Activated naive CD4-positive, alpha-beta T cell treated with anti-CD3 and anti-CD28 coated beads, Interleukin-2, amount 10 ng/mL, durations not matched to agents 7 days and 5 days (primary cell): Measurements from ENCODE around the gene IQCM.
"Not testable (repeated sequence)": the region's sequence is repeated elsewhere in the genome, so short reads cannot be mapped to it uniquely, and the experiment has no call there.

Experiments
- CTCF ChIA-PET: fragments of 350-600 bp; sonication (Branson Sonifier 250); formaldehyde crosslinking; loops from one replicate; lab custom pipeline; 2021; ENCODE audit warnings: antibody characterized with exemption; lab: Charles Lee
- DNase-seq: peaks from one replicate; pipeline ENCODE4 v3.0.0-alpha.2; 2020
- H3K27ac Mint-ChIP-seq: one replicate; pipeline ENCODE4 v1.8.0; 2021; ENCODE audit warnings: mild to moderate bottlenecking, moderate library complexity, mixed read lengths
- H3K27me3 Mint-ChIP-seq: one replicate; pipeline ENCODE4 v1.8.0; 2021; ENCODE audit warnings: mild to moderate bottlenecking, mixed read lengths
- H3K36me3 Mint-ChIP-seq: one replicate; pipeline ENCODE4 v1.8.0; 2021; ENCODE audit warnings: mixed read lengths
- H3K4me1 Mint-ChIP-seq: one replicate; pipeline ENCODE4 v1.8.0; 2021; ENCODE audit warnings: mixed read lengths
- H3K4me3 Mint-ChIP-seq: one replicate; pipeline ENCODE4 v1.8.0; 2021; ENCODE audit warnings: mild to moderate bottlenecking, moderate library complexity, mixed read lengths
- H3K9me3 Mint-ChIP-seq: one replicate; pipeline ENCODE4 v1.8.0; 2021; ENCODE audit warnings: mixed read lengths

Gene IQCM

DNA sequence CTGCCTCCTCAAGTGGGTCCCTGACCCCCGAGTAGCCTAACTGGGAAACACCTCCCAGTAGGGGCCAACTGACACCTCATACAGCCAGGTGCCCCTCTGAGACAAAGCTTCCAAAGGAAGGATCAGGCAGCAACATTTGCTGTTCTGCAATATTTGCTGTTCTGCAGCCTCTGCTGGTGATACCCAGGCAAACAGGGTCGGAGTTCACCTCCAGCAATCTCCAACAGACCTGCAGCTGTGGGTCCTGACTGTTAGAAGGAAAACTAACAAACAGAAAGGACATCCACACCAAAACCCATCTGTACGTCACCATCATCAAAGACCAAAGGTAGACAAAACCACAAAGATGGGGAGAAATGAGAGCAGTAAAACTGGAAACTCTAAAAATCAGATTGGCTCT, 347.0 kb downstream of the IQCM start:
- H3K36me3 Mint-ChIP-seq, CTCF ChIA-PET, H3K4me1 Mint-ChIP-seq, H3K4me3 Mint-ChIP-seq, H3K27ac Mint-ChIP-seq, DNase-seq, H3K27me3 Mint-ChIP-seq: not testable (repeated sequence)
- H3K9me3 Mint-ChIP-seq = peaks cover 11% of the 10 kb centered on the region

DNA sequence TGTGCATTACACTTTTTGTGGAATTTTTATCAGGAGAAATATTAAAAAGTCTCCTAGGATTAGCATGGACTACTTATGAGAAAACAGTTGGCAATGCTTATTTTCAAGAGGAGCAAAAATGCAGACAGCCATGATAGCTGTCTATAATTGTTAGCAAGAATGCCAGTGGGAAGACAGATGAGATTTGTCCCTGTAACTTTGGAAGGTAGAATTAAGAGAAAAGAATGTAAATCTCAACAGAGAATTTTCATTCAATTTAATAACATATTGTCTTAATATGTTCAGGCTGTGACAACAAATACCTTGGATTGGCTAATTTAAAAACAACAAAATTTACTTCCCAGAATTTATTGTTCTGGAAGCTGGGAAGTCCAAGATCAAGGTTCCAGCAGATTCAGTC, 349.2 kb downstream of the IQCM start:
- no peaks in the 10 kb centered on the region for H3K36me3 Mint-ChIP-seq
- peaks cover 8% of the 10 kb centered on the region for H3K9me3 Mint-ChIP-seq
- H3K27me3 Mint-ChIP-seq = no peaks in the 10 kb centered on the region
- no peak for DNase-seq
- no peak overlapping the region for H3K27ac Mint-ChIP-seq
- no peaks in the 10 kb centered on the region for H3K4me1 Mint-ChIP-seq
- H3K4me3 Mint-ChIP-seq = no peak overlapping the region
- CTCF ChIA-PET = no interaction called here

DNA sequence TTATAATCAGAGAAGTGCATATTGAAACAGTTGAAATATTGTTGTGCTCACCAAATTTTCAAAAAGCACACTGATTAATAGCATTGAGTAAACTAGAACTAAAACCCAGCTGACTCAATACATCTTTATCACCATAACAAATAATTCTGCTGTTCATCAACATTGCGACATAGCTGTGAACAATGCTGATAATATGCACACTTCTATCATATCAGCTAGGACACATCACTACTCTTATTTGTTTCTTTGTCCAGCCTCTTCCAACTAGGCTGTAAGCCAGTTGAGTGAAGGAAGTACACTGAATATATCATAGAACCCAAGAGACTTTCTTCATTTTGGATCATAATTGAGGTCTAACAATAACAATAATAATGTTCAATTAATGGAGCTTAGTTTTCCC, 349.7 kb downstream of the IQCM start:
- no peak for DNase-seq
- no peak overlapping the region for H3K27ac Mint-ChIP-seq
- H3K4me1 Mint-ChIP-seq = no peaks in the 10 kb centered on the region
- no peaks in the 10 kb centered on the region for H3K27me3 Mint-ChIP-seq
- peaks cover 8% of the 10 kb centered on the region for H3K9me3 Mint-ChIP-seq
- no peaks in the 10 kb centered on the region for H3K36me3 Mint-ChIP-seq
- CTCF ChIA-PET = no interaction called here
- H3K4me3 Mint-ChIP-seq = no peak overlapping the region

GRCh38 chr4:149443537-149443936, 372.1 kb downstream of the IQCM start:
- H3K36me3 Mint-ChIP-seq = no peaks in the 10 kb centered on the region
- CTCF ChIA-PET = no interaction called here
- DNase-seq = no peak
- H3K4me3 Mint-ChIP-seq = no peak overlapping the region
- no peaks in the 10 kb centered on the region for H3K27me3 Mint-ChIP-seq
- no peaks in the 10 kb centered on the region for H3K4me1 Mint-ChIP-seq
- H3K9me3 Mint-ChIP-seq = no peaks in the 10 kb centered on the region
- H3K27ac Mint-ChIP-seq = no peak overlapping the region

DNA sequence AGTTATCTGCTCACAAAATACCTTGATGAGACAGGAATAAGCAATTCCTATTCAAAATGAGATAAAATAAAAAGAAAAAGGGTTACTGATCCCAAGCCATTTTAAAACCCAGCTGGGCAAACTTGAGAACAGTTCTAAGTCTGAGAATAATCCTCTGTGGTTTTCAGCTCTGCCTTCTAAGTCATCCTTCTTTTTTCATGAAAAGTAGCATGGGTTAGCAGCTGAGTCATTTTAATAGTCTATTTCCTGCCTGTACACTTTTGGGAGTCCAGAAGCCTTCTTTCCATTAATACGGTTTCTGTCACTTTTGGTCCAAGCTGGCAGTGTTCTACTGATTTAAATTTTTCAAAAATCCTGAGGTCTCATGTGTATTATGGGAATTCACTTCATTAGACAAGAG, 374.3 kb downstream of the IQCM start:
- Mint-ChIP-seq H3K27me3 (no peaks in the 10 kb centered on the region), H3K9me3 (no peaks in the 10 kb centered on the region)
- no peak for DNase-seq

DNA sequence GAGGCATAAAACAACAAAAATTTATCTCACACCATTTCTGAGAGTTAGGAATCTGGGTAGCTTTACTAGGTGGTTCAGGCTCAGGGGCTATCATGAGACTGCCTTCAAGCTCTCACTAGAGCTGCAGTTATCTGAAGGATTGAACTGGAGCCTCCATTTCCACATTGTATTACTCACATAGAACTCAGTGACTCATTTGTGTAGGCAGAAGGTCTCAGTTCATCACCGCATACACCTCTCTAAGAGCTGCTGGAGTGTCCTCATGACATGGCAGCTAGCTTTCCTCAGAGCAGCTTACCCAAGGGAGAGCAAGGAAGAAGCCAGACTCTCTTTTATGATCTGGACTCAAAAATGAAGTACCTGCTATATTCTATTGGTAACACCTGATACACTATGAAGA, 389.2 kb downstream of the IQCM start:
- Mint-ChIP-seq H3K4me1 (no peaks in the 10 kb centered on the region), H3K27ac (no peak overlapping the region), H3K9me3 (no peaks in the 10 kb centered on the region), H3K4me3 (no peak overlapping the region), H3K36me3 (no peaks in the 10 kb centered on the region), H3K27me3 (no peaks in the 10 kb centered on the region)
- DNase-seq = no peak
- CTCF ChIA-PET = no interaction called here

More for the DNA sequence above, 374.3 kb downstream of the IQCM start:
- CTCF ChIA-PET = no interaction called here
- Mint-ChIP-seq H3K36me3 (no peaks in the 10 kb centered on the region), H3K27ac (no peak overlapping the region), H3K4me1 (no peaks in the 10 kb centered on the region), H3K4me3 (no peak overlapping the region)

DNA sequence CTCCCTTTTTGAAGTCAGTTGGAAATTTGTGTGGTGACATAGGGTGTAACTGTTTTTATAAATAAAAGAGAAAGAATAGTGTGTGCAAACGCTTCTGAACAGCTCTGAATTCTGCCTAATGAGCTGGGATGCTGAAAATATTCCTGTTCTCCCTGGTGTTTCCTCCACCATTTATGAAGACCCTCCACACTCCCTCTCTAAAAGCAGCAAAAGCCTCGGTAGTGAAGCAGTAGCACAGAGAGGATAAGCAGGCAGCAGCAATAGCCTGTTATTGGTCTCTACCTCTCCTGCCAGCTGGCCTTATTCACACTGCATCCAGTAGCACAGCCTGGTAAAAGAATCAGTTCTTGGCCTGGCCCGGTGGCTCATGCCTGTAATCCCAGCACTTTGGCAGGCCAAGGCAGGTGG, 406.1 kb downstream of the IQCM start:
- H3K9me3 Mint-ChIP-seq = peaks cover 2% of the 10 kb centered on the region
- no peak for DNase-seq
- no peak overlapping the region for H3K27ac Mint-ChIP-seq
- H3K27me3 Mint-ChIP-seq = no peaks in the 10 kb centered on the region
- no peak overlapping the region for H3K4me3 Mint-ChIP-seq
- no peaks in the 10 kb centered on the region for H3K36me3 Mint-ChIP-seq
- no peaks in the 10 kb centered on the region for H3K4me1 Mint-ChIP-seq
- CTCF ChIA-PET = interaction anchor here (0.9 kb wide), 1 partner anchor 14 kb away, joined by 3 read pairs; no protein-coding TSS in a partner anchor

GRCh38 chr4:149409146-149409545, 406.5 kb downstream of the IQCM start:
- peaks cover 2% of the 10 kb centered on the region for H3K9me3 Mint-ChIP-seq
- H3K4me1 Mint-ChIP-seq = no peaks in the 10 kb centered on the region
- CTCF ChIA-PET = interaction anchor here (0.9 kb wide), 1 partner anchor 13 kb away, joined by 3 read pairs; no protein-coding TSS in a partner anchor
- H3K27me3 Mint-ChIP-seq = no peaks in the 10 kb centered on the region
- no peaks in the 10 kb centered on the region for H3K36me3 Mint-ChIP-seq
- no peak overlapping the region for H3K27ac Mint-ChIP-seq
- no peak overlapping the region for H3K4me3 Mint-ChIP-seq
- DNase-seq = no peak

- Mint-ChIP-seq H3K27ac (no peak overlapping the region), H3K4me3 (no peak overlapping the region)
- CTCF ChIA-PET = no interaction called here
These were observed 411.5 kb downstream of the IQCM start for GRCh38 chr4:149404143-149404542.

GRCh38 chr4:149403081-149403480, 412.6 kb downstream of the IQCM start:
- no peaks in the 10 kb centered on the region for H3K4me1 Mint-ChIP-seq
- CTCF ChIA-PET = no interaction called here
- no peak overlapping the region for H3K27ac Mint-ChIP-seq
- DNase-seq = no peak
- no peaks in the 10 kb centered on the region for H3K27me3 Mint-ChIP-seq
- no peaks in the 10 kb centered on the region for H3K36me3 Mint-ChIP-seq
- H3K4me3 Mint-ChIP-seq = no peak overlapping the region
- H3K9me3 Mint-ChIP-seq = no peaks in the 10 kb centered on the region

More at GRCh38 chr4:149404143-149404542, 411.5 kb downstream of the IQCM start:
- Mint-ChIP-seq H3K9me3 (no peaks in the 10 kb centered on the region), H3K4me1 (no peaks in the 10 kb centered on the region), H3K36me3 (no peaks in the 10 kb centered on the region), H3K27me3 (no peaks in the 10 kb centered on the region)
- no peak for DNase-seq

DNA sequence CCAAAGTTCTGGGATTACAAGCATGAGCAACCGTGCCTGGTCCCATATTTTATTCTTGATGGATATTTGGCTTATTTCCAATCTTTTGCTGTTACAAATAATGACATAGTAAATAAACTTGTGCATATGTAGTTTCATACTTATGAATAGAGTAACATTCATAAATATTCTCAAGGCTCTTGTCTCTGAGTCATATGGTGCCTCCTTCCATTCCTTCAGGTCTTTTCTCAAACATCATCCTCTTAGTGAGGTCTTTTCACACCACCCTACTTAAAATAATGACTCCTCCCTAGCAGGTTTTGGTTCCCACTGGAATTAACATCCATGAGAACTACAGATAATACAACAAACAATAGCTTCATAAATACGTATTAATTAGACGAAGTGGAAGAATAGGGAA, 416.6 kb downstream of the IQCM start:
- CTCF ChIA-PET = no interaction called here
- no peak overlapping the region for H3K4me3 Mint-ChIP-seq
- no peaks in the 10 kb centered on the region for H3K27me3 Mint-ChIP-seq

DNA sequence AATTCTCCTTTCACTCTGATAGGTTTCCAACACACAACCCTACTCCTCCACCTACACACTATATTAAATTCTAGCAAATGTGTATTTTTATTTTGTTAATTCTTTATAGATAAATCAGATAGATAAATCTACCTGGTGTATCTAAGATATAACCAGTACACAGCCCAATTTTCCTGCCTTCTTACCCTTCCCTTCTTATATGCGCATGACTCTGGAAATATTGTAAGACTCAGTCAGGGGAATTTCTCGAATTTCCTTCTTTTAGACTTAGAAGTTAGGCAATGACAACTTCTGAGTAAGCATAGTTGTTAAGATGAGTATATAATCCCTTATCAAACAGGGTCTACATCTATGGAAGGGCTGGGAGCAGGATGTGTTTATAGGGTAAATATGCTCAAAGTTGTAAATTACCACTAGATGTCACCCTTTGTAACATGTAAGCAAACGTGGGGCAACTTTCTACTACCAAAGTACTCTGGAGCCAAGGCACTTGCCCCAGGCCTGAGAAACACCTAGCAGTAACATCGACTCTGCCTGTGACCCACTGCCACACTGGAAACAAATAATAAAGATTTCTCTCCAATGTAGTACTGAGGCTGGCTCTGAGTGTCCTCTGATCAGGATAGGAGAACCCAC, 444.7 kb downstream of the IQCM start:
- Mint-ChIP-seq H3K4me1 (no peaks in the 10 kb centered on the region), H3K36me3 (no peaks in the 10 kb centered on the region), H3K27ac (no peak overlapping the region), H3K4me3 (no peak overlapping the region), H3K27me3 (no peaks in the 10 kb centered on the region), H3K9me3 (no peaks in the 10 kb centered on the region)
- CTCF ChIA-PET = interaction anchor here (0.7 kb wide), 1 partner anchor 30 kb away, joined by 3 read pairs; no protein-coding TSS in a partner anchor
- no peak for DNase-seq

More for the DNA sequence above, 416.6 kb downstream of the IQCM start:
- no peaks in the 10 kb centered on the region for H3K4me1 Mint-ChIP-seq
- no peaks in the 10 kb centered on the region for H3K36me3 Mint-ChIP-seq
- no peaks in the 10 kb centered on the region for H3K9me3 Mint-ChIP-seq
- no peak overlapping the region for H3K27ac Mint-ChIP-seq
- no peak for DNase-seq

- Mint-ChIP-seq H3K27me3 (no peaks in the 10 kb centered on the region), H3K4me1 (no peaks in the 10 kb centered on the region), H3K9me3 (no peaks in the 10 kb centered on the region), H3K36me3 (no peaks in the 10 kb centered on the region), H3K27ac (no peak overlapping the region), H3K4me3 (no peak overlapping the region)
- no peak for DNase-seq
- CTCF ChIA-PET = no interaction called here
These were observed 445.6 kb downstream of the IQCM start for GRCh38 chr4:149370002-149370401.

- CTCF ChIA-PET = no interaction called here
- DNase-seq = no peak
- no peaks in the 10 kb centered on the region for H3K4me1 Mint-ChIP-seq
- no peak overlapping the region for H3K27ac Mint-ChIP-seq
- no peak overlapping the region for H3K4me3 Mint-ChIP-seq
- peaks cover 1% of the 10 kb centered on the region for H3K9me3 Mint-ChIP-seq
- H3K27me3 Mint-ChIP-seq = no peaks in the 10 kb centered on the region
- no peaks in the 10 kb centered on the region for H3K36me3 Mint-ChIP-seq
These were observed 462.4 kb downstream of the IQCM start for GRCh38 chr4:149353241-149353640.

GRCh38 chr4:149349541-149349940, 466.1 kb downstream of the IQCM start:
- H3K4me1 Mint-ChIP-seq = no peaks in the 10 kb centered on the region
- no peak overlapping the region for H3K27ac Mint-ChIP-seq
- H3K27me3 Mint-ChIP-seq = no peaks in the 10 kb centered on the region
- CTCF ChIA-PET = no interaction called here
- no peaks in the 10 kb centered on the region for H3K36me3 Mint-ChIP-seq
- H3K9me3 Mint-ChIP-seq = no peaks in the 10 kb centered on the region
- no peak for DNase-seq
- H3K4me3 Mint-ChIP-seq = no peak overlapping the region
